GM19023 (cell line): ENCODE measurements around the gene SEC14L3.

Source experiments
- ATAC-seq: cut with Tn5 transposase; IDR thresholded peaks from one replicate; pipeline ENCODE4 v1.9.1; 2021; ENCODE audit warnings: mild to moderate bottlenecking, moderate library complexity; ENCODE audit not compliant: unreplicated experiment

The SEC14L3 gene

DNA sequence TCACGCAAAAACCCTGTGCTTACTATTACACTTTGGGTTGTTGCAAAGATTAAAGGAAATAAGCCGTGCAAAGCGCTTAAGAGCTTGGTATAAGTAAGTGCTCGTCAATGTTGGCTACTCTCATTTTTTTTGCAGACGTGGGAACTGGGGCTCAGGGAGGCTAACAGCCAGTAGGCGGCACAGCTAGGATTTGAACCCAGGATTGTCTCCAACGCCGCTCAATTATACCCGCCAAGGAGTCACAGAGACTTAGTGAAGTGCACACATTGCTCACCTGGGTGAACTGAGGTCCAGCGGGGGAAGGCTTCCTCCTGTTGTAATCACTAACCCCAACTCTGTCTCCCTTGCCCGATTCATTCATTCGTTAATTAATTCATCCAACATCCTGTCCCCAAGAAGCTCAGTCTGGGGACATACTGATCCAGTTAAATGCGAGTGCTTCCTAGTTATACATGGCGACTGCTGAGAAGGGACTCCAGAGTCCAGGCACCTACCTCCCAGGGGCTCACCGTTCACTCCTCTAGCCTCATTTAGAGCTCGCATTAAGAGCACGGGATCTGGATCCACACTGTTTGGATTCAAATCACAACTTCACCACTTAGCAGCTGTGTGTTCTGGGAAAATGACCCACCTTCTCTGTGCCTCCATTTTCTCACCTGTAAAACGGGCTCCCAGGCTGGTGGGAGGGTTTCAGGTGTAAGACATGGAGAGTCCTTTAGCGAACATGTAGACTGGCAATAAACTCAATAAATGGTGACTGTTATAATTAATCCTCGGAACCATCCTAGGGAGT is 47.1 kb downstream of the SEC14L3 start:
- no peak for ATAC-seq

DNA sequence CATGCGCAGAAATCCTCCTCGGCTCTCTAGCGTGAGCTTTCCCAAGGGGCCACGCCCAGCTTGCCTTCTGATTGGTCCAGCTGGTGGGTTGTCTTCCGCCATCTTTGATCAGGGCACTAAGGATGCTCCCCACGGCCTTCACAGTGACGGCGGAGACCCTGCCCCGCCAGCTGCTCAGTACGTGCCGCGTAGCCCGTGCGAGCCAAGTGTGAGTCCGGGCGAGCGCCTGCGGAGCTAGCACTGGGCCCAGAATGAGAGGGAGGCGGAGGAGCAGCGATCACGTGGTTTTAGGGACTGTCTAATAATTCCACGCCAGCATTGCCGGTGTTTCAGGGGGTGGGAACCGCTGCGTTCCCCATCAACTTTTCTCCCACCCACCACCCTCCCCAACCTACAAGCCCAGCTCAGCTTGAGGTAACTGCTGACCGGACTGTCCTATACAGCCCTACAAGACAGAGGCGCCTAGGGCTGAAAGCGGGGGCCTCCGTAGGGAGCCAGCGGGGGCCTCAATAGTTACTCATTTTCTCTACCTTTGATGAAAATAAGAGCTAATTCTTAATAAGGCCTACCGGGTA is 47.8 kb downstream of the SEC14L3 start:
- ATAC-seq: peak; percentile 86

DNA sequence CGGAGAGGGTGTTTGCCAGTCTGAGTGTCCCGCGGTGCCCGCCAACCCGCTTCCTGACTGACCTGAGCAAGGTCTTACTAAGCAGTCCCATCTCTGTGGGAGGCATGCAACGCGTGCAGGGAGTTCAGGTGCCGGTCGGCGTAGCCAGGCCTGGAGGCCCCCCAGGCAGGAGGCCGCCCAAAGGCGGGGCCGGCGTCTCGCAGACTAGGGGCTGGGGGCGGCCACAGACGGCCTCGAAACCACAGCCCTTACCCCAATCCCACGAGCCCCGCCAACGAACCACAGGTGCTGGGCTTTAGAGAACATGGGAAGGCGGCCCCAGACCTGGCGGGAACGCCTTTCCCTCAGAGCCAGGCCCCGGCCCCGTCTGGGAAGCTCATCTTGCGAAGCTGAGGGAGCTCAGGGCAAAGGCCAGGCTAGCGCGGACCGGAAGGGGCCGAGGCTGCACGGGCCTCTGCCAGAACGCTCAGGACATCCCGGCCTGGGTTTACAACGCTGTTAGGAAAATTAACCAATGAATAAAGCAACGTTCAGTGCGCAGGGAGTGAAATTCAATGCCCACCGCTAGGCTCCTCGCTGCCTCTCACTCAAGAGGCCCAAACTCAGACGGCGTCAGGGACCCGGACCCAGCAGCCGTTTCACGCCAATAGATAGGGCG is 48.4 kb downstream of the SEC14L3 start:
- ATAC-seq: peak; percentile 34

DNA sequence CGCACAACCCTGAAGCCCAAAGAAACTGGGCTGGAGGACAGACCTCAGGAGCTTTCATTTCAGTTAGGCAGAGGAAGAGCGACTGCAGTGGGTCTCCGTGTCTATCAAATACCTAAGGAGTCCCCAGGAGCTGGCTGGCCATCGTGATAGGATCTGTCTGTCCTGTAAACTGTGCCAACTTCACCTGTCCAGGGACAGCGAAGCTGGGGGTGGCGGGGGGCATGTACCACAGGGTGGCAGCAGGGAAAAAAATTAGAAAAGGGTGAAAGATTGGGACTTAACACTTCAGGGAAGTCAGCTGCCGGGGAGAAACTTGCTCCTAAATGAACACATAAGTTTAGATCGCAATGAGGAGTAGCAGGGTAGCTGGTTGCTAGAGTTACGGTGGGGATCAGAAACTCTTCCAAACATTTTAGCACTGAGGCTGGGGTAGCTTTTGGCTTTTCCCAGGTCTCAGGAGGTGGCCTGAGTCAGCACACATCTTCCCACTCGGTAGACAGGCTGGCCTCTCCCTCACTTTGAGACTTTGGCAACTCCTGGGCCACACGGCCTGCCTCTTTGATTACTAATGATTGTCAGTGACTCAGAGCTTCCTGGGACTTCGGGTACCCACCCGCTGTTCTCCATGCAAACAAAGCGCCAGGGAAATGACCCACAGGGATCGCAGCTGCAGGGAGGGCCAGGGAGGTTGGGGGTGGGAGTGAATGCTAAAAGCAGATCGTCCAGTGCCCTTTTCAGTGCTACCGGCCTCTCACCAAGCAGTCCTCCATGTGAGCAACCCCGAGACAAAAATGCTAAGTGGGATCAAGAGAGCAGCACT is 49.1 kb downstream of the SEC14L3 start:
- no peak for ATAC-seq

DNA sequence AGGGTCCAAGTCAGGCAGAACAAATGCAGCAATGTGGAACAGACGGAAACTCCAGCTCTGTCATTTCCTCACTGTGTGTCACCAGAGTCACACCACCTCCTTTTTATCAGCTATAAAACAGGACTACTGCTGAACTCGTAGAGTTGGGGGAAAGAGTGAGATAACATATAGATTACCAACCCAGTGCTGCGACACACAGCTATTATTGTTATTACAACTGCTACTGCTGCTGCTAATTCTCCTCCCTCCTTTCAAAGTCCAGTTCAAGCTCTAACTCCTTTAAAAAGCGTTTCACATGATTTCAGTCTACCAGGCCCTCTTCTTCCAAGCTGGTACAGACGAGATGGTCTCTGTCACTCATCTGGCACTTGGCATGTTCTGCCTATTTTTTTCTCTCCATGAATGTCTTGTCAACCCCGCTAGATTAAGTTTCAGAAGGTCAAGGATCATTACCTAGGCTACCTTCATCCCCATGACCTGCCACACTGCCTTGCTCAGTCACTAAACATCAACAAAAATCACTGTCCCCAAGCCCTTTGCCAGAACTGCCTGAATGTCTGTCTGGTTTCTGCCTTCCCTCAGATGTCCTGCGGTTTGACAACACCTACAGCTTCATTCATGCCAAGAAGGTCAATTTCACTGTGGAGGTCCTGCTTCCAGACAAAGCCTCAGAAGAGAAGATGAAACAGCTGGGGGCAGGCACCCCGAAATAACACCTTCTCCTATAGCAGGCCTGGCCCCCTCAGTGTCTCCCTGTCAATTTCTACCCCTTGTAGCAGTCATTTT is 49.9 kb downstream of the SEC14L3 start:
- ATAC-seq: no peak

DNA sequence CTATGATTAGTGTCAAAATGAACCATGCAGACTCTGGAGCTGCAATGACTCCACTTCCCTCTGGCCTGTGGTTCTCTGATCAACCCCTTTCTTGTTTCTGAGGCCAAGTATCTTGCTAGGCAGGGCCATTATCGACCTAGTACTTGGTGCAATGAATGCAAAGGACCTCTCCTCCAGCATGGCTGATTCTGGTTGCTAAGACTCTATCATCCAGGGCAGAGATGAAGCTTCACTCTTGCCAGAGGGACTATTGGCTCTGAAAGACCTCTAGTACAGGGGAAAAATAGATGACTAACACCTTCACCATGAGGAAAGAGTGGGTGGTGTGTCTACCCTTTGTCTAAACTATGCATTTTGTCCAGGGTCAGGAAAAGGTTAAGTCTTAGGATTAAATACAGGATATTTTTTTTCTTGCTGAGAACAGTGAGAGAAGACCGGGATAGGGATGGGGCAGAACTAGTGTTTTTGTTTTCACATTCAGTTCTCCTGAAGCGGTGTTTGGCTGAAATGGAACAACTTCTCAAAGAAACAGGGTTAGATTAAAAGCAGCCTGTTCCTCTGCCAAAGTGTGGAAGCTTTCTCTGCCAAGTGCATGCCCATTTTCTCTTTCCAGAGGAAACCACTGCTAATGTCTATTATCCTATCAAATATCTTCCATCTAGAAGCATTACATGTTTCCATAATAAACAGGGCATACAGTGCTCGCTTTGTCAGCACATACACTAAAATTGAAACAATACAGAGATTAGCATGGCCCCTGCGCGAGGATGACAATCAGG is 51.3 kb downstream of the SEC14L3 start:
- ATAC-seq: no peak

DNA sequence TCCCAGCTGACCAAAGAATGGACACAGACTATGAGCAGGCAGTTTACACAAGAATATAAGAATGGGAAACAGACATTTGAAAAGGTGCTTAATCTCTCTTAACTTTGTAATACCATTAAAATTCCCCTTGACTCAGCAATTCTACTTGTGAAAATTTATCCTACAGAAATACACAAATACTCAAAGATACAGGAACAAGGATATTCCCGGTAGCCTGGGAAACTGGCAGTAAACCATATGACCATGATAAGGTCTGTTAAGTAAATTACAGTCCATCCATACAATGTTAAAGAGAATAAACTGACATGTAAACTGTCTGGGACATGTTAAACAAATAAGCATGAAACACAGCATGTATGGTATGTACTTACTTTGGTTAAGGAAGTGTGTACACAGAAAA is 55.0 kb downstream of the SEC14L3 start:
- ATAC-seq: no peak

DNA sequence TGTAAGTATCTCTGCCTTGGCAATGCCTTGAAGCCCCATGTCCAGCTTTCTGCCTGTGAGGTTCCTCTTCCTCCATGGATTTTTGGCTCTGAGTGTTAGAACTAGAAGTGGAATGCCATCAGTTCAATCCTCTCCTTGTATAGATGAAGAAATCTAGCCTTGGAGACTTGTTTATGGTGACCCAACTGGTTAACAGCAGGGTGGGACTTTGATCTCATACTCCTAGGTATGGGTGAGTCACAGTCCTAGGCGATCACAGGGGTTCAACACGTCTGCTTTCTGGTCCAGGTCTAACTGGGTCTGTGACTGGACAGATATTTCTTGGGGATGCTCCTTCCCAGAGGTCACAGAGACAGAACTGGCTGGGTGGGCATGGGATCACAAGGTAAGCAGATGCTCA is 55.4 kb downstream of the SEC14L3 start:
- no peak for ATAC-seq

DNA sequence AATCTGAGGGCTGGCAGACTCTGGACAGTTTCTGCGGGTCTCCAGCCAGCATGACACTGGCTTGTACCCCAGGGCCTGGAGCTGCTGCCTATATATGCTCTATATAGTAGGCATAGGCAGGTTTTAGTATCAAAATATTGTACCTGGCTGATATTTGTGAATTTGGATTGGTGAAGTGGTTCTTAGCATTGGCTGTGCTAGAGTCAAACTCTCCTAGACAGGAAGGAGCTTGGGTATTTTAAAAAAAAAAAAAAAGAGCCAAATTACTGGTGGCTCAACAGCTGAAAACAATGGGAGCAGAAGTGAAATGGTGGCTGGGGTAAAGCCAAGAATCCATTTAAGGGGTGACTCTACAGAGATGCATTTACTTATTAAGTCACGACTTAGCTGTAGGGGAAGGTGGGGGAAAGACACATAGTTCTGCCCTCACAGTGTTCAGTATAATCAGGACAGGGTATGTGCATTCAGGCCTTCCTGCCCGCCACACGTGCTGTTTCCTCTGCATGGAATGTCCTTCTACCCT is 57.2 kb downstream of the SEC14L3 start:
- ATAC-seq: no peak

DNA sequence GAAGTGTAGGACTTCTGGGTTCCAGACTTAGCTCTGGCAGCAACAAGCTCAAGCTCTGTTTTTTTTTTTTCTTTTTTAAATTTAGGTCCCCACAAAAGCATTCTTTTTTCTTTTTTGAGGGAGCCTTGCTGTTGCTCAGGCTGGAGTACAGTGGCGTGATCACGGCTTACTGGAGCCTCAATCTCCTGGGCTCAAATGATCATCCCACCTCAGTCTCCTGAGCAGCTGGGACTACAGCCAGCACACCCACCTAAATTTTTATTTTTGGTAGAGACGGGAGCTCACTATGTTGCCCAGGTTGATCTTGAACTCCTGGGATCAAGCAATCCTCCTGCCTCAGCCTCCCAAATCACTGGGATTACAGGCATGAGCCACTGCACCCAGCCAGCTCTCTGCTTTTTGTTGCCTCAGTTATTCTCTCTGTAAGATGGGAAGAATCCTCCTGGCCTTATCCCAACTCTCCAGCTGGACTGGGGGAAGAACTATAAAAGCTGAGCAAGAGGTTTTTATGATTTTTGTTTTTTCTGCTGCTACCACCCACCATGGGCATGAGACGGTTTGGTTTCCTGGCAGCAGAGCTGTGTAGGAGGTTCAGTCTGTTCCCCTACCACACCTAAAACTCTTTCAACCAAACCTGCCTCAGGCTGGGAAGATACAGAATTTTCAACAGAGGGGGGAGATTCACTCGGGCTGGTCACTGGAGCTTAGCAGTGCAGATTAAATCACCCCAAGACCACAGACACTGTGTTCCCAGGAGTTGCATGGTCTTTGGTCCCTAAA is 57.9 kb downstream of the SEC14L3 start:
- no peak for ATAC-seq

DNA sequence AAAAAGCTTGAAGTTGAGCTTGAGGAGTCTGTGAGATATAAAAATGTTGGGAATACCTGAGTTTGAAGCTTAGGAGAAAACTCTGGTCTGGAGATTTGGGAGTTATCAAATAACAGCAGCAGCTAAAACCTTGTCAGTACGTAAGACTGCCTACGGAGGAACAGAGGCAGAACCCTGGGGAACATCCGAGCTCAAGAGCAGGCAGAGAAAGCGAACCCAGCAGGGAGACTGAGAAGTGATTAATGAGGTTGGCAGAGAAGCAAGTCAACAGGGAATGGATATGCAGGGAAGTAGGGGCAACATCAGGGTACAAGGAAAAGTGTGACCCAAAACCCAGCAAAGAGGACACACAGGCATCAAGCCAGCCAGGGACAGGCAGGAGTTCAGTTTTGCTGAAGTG is 58.8 kb downstream of the SEC14L3 start:
- no peak for ATAC-seq

DNA sequence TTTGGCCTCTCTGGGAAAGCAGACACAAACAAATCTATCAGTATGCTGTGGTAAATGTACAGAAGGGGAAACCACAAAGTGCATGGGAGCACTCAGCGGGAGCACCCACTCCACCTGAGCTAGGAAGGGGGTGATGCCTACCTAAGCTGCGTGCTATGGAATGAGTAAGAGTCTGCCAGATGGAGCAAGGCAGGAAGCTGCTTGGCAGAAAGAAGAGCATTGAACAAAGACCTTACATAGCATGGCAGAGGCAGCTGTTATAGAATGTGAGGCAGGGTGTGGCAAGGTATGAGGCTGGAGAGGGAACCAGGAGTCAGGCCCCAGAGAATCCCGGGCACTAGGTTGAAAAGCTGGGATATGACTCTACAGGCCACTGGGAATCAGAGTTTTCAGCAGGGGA is 60.0 kb downstream of the SEC14L3 start:
- no peak for ATAC-seq
